ENCODE results near the gene YPEL1. TPM values are rescaled to one million over a fixed set of nuclear protein-coding genes. Genes with fewer than 3 reads are reported as not detected.

YPEL1 gene
- total RNA-seq, 4 donors from 2014 or later, result 0.53 to 8.5 (median 3.0) TPM

DNA sequence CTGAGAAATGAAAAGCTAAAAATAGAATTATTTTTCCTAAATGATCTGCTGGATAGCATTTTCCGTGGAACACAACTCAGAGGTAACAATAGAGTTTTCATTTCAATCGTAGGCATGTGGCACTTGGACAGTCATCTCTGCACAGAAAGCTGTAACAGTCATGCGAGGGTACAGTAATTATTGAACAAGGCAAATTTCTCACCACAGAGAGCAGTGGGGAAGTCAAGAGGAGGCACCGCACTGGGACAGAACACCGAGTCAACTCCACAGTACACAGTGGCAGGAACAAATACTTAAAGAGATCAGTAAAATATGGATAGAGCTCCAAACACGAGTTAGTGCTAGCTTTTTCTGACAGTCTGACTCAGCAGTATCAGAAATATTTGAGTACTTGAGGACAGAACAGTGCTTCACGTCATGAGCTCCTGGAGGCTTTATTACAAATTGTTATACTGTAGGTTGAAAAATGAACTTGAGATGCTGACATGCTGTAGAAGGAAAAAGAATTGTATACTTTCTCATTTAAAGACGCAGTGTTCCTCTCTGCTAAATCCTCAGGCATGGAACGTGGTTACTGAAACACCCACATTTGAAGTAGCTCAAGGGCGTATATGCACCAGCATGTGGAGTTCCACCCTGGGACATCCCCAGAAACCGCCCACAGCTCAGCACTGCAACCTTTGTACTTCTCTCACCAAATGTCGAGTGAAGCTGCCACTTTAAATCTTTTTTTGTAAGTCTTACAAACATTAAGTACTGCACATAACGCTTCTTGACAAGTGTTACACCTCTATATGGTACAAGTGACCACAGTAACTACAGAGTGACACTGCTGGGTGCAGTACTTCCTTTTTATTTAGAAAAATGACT lies 27.4 kb upstream of the YPEL1 start:
- no peaks in the 10 kb centered on the region for H3K9me3 ChIP-seq
- intact Hi-C loops (cut with DNase I), result no loop called here
- H3K4me1 ChIP-seq, result peaks cover 0 to 11% (median 0%) of the 10 kb centered on the region in 3 donors
- peak overlapping the region in 1 of 4 donors; percentile 1 for H3K27ac ChIP-seq
- 36 to 47% methylated on average over 13 of the region's 13 CpGs for WGBS, 2 donors
- no peak overlapping the region for H3K4me3 ChIP-seq
- TF ChIP-seq POLR2A (IDR thresholded peaks at IDR 0.05), result no peak
- TF ChIP-seq, protein P1, sequence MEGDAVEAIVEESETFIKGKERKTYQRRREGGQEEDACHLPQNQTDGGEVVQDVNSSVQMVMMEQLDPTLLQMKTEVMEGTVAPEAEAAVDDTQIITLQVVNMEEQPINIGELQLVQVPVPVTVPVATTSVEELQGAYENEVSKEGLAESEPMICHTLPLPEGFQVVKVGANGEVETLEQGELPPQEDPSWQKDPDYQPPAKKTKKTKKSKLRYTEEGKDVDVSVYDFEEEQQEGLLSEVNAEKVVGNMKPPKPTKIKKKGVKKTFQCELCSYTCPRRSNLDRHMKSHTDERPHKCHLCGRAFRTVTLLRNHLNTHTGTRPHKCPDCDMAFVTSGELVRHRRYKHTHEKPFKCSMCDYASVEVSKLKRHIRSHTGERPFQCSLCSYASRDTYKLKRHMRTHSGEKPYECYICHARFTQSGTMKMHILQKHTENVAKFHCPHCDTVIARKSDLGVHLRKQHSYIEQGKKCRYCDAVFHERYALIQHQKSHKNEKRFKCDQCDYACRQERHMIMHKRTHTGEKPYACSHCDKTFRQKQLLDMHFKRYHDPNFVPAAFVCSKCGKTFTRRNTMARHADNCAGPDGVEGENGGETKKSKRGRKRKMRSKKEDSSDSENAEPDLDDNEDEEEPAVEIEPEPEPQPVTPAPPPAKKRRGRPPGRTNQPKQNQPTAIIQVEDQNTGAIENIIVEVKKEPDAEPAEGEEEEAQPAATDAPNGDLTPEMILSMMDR (IDR thresholded peaks at IDR 0.05), result no peak
- H3K27me3 ChIP-seq, result no peaks in the 10 kb centered on the region
- H3K36me3 ChIP-seq, result peaks cover 10 to 98% (median 21%) of the 10 kb centered on the region in 3 donors
- DNase-seq, result no peak

DNA sequence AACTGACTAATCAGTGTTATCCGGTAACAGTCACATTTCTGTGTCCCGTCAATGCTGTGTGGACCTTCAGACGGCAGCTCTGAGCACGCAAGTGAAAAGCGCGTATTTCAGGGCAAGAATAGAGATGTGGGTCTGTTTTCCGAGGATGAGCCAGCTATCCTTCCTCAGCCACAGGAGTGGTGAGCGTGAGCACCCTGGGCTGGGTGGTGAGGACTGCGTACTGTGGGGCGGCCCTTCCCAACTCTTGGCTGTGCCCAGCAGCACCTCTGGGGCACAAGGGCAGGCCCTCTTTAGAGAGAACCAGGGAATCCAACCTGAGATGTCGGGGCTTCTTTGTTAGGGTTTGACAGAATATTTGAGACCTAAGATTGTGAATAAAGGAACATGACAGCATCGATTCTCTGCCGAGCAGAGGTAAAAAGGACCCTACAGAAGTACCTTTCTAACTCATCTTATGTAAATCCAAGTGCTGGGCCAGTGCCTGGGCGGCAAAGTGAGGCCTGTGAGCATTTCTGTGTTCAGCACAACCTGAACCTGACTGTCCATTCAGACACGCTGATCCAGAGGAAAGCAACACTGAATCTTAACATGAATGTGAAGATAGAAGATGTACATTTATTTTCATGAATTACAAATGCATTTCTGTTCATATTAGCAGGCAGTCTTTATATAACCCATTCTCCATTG lies 26.5 kb upstream of the YPEL1 start:
- Histone ChIP-seq H3K36me3 (peaks cover 10 to 98% (median 18%) of the 10 kb centered on the region in 3 donors), H3K4me1 (peaks cover 0 to 11% (median 0%) of the 10 kb centered on the region in 3 donors), H3K27me3 (no peaks in the 10 kb centered on the region), H3K27ac (peak overlapping the region in 1 of 4 donors; percentile 1), H3K4me3 (no peak overlapping the region), H3K9me3 (no peaks in the 10 kb centered on the region)
- no peak for DNase-seq
- WGBS, 2 donors, result 92 to 94% methylated on average over 11 to 14 of the region's 15 CpGs
- no peak for TF ChIP-seq POLR2A (IDR thresholded peaks at IDR 0.05)
- TF ChIP-seq, protein P1 (IDR thresholded peaks at IDR 0.05), result no peak
- intact Hi-C loops (cut with DNase I), result no loop called here

DNA sequence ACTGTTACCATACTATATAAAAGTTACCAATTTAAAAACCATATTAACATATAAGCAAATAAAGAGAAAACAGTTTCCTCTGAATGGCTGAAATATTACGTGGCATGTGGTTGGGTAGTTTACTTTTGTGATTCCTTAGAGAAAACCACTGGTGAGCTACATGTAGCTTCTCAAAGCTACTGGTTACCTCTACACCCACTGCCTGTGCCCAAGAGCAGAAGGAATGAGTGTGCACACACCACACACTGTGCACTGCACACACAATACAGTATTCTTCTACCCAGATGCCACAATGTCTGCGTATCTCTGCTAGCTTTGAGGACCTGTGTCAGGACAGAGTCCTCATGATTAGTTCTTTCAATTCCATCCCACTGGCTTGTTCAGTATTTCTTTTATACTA lies 25.5 kb upstream of the YPEL1 start:
- 86% methylated on average over 2 of the region's 2 CpGs for WGBS, 2 donors
- peaks cover 6 to 95% (median 7%) of the 10 kb centered on the region in 3 donors for H3K36me3 ChIP-seq
- no peak for DNase-seq
- H3K4me3 ChIP-seq, result no peak overlapping the region
- no peaks in the 10 kb centered on the region for H3K9me3 ChIP-seq
- TF ChIP-seq, protein P1 (IDR thresholded peaks at IDR 0.05), result no peak
- TF ChIP-seq POLR2A (IDR thresholded peaks at IDR 0.05), result no peak
- H3K4me1 ChIP-seq, result peaks cover 0 to 11% (median 0%) of the 10 kb centered on the region in 3 donors
- no peak overlapping the region for H3K27ac ChIP-seq
- no peaks in the 10 kb centered on the region for H3K27me3 ChIP-seq
- intact Hi-C loops (cut with DNase I), result no loop called here

- no peak overlapping the region for H3K4me3 ChIP-seq
- peaks cover 0 to 15% (median under 1%) of the 10 kb centered on the region in 3 donors for H3K4me1 ChIP-seq
- H3K27ac ChIP-seq, result no peak overlapping the region
- intact Hi-C loops (cut with DNase I), result no loop called here
- H3K27me3 ChIP-seq, result no peaks in the 10 kb centered on the region
- no peak for TF ChIP-seq POLR2A (IDR thresholded peaks at IDR 0.05)
- TF ChIP-seq, protein P1 (IDR thresholded peaks at IDR 0.05), result no peak
- DNase-seq, result no peak
- no peaks in the 10 kb centered on the region for H3K9me3 ChIP-seq
- H3K36me3 ChIP-seq, result peaks cover 2 to 91% (median 4%) of the 10 kb centered on the region in 3 donors
- 71 to 93% methylated on average over 2 of the region's 2 CpGs for WGBS, 2 donors
Measured at GRCh38 chr22:21760640-21761039, 25.0 kb upstream of the YPEL1 start.

Measured in esophagus squamous epithelium (tissue), 5 donors.